Measurements from ENCODE around the gene TCF7L1.
A peak's percentile ranks its signal among the peaks of the same experiment; 100 is the strongest.
"Not testable (repeated sequence)": the region's sequence is repeated elsewhere in the genome, so short reads cannot be mapped to it uniquely, and the experiment has no call there.

Gene TCF7L1

GRCh38 chr2:85308896-85309555 lies 175.8 kb downstream of the TCF7L1 start:
- no peak overlapping the region for H3K4me3 Mint-ChIP-seq
- peaks cover 16% of the 10 kb centered on the region for H3K27me3 Mint-ChIP-seq
- peaks cover 20% of the 10 kb centered on the region for H3K36me3 Mint-ChIP-seq (ENCODE audit: low read depth)
- no peaks in the 10 kb centered on the region for H3K9me3 Mint-ChIP-seq
- H3K4me1 Mint-ChIP-seq (ENCODE audit: low read depth) = peaks cover 34% of the 10 kb centered on the region
- H3K27ac Mint-ChIP-seq = peak overlapping the region; percentile 26
- intact Hi-C loops (cut with micrococcal nuclease) = no loop called here

- peaks cover 28% of the 10 kb centered on the region for H3K36me3 Mint-ChIP-seq (ENCODE audit: low read depth)
- intact Hi-C loops (cut with micrococcal nuclease) = no loop called here
- H3K4me3 Mint-ChIP-seq = peak overlapping the region; percentile 61
- peaks cover 38% of the 10 kb centered on the region for H3K4me1 Mint-ChIP-seq (ENCODE audit: low read depth)
- peaks cover 10% of the 10 kb centered on the region for H3K27me3 Mint-ChIP-seq
- H3K9me3 Mint-ChIP-seq = no peaks in the 10 kb centered on the region
- H3K27ac Mint-ChIP-seq = peak overlapping the region; percentile 26
Measured at GRCh38 chr2:85309699-85310321, 176.6 kb downstream of the TCF7L1 start.

GRCh38 chr2:85310330-85310729 lies 177.1 kb downstream of the TCF7L1 start:
- H3K27ac Mint-ChIP-seq = no peak overlapping the region
- intact Hi-C loops (cut with micrococcal nuclease) = no loop called here
- peaks cover 38% of the 10 kb centered on the region for H3K4me1 Mint-ChIP-seq (ENCODE audit: low read depth)
- H3K4me3 Mint-ChIP-seq = no peak overlapping the region
- peaks cover 33% of the 10 kb centered on the region for H3K36me3 Mint-ChIP-seq (ENCODE audit: low read depth)
- H3K27me3 Mint-ChIP-seq = peaks cover 5% of the 10 kb centered on the region
- H3K9me3 Mint-ChIP-seq = no peaks in the 10 kb centered on the region

GRCh38 chr2:85312404-85312803 lies 179.2 kb downstream of the TCF7L1 start:
- H3K27ac Mint-ChIP-seq = no peak overlapping the region

GRCh38 chr2:85314884-85315242 lies 181.7 kb downstream of the TCF7L1 start:
- Mint-ChIP-seq H3K4me1 (ENCODE audit: low read depth) (peaks cover 38% of the 10 kb centered on the region), H3K27ac (no peak overlapping the region), H3K27me3 (no peaks in the 10 kb centered on the region), H3K36me3 (ENCODE audit: low read depth) (peaks cover 71% of the 10 kb centered on the region), H3K9me3 (no peaks in the 10 kb centered on the region), H3K4me3 (no peak overlapping the region)
- intact Hi-C loops (cut with micrococcal nuclease) = loop anchor here (2.0 kb wide), 1 partner anchor 28 kb away; no protein-coding TSS in a partner anchor

More at GRCh38 chr2:85312404-85312803, 179.2 kb downstream of the TCF7L1 start:
- H3K36me3 Mint-ChIP-seq (ENCODE audit: low read depth) = peaks cover 51% of the 10 kb centered on the region
- intact Hi-C loops (cut with micrococcal nuclease) = no loop called here
- no peaks in the 10 kb centered on the region for H3K27me3 Mint-ChIP-seq
- no peaks in the 10 kb centered on the region for H3K9me3 Mint-ChIP-seq
- H3K4me3 Mint-ChIP-seq = no peak overlapping the region
- peaks cover 39% of the 10 kb centered on the region for H3K4me1 Mint-ChIP-seq (ENCODE audit: low read depth)

GRCh38 chr2:85315921-85316320 lies 182.7 kb downstream of the TCF7L1 start:
- H3K9me3 Mint-ChIP-seq, H3K27me3 Mint-ChIP-seq, H3K4me3 Mint-ChIP-seq, H3K27ac Mint-ChIP-seq: not testable (repeated sequence)
- intact Hi-C loops (cut with micrococcal nuclease) = loop anchor here (2.0 kb wide), 1 partner anchor 27 kb away; no protein-coding TSS in a partner anchor
- H3K4me1 Mint-ChIP-seq (ENCODE audit: low read depth) = peaks cover 43% of the 10 kb centered on the region
- peaks cover 82% of the 10 kb centered on the region for H3K36me3 Mint-ChIP-seq (ENCODE audit: low read depth)

GRCh38 chr2:85318222-85319074 lies 185.3 kb downstream of the TCF7L1 start:
- intact Hi-C loops (cut with micrococcal nuclease) = no loop called here
- H3K4me3 Mint-ChIP-seq = no peak overlapping the region
- no peaks in the 10 kb centered on the region for H3K9me3 Mint-ChIP-seq
- H3K27ac Mint-ChIP-seq = peak overlapping the region; percentile 52
- H3K36me3 Mint-ChIP-seq (ENCODE audit: low read depth) = peaks cover 93% of the 10 kb centered on the region
- H3K4me1 Mint-ChIP-seq (ENCODE audit: low read depth) = peaks cover 62% of the 10 kb centered on the region
- H3K27me3 Mint-ChIP-seq = no peaks in the 10 kb centered on the region

- Mint-ChIP-seq H3K27me3 (no peaks in the 10 kb centered on the region), H3K9me3 (no peaks in the 10 kb centered on the region), H3K36me3 (ENCODE audit: low read depth) (peaks cover 93% of the 10 kb centered on the region), H3K27ac (peak overlapping the region; percentile 52), H3K4me3 (no peak overlapping the region), H3K4me1 (ENCODE audit: low read depth) (peaks cover 70% of the 10 kb centered on the region)
- intact Hi-C loops (cut with micrococcal nuclease) = no loop called here
Measured at GRCh38 chr2:85319796-85320195, 186.6 kb downstream of the TCF7L1 start.

GRCh38 chr2:85323351-85323987 lies 190.3 kb downstream of the TCF7L1 start:
- Mint-ChIP-seq H3K36me3 (ENCODE audit: low read depth) (peaks cover 99% of the 10 kb centered on the region), H3K27ac (no peak overlapping the region), H3K27me3 (no peaks in the 10 kb centered on the region), H3K4me1 (ENCODE audit: low read depth) (peaks cover 80% of the 10 kb centered on the region), H3K9me3 (no peaks in the 10 kb centered on the region), H3K4me3 (no peak overlapping the region)
- intact Hi-C loops (cut with micrococcal nuclease) = no loop called here

- H3K9me3 Mint-ChIP-seq; H3K27me3 Mint-ChIP-seq; H3K4me3 Mint-ChIP-seq; H3K27ac Mint-ChIP-seq; intact Hi-C loops (cut with micrococcal nuclease): not testable (repeated sequence)
- peaks cover 75% of the 10 kb centered on the region for H3K4me1 Mint-ChIP-seq (ENCODE audit: low read depth)
- peaks cover 94% of the 10 kb centered on the region for H3K36me3 Mint-ChIP-seq (ENCODE audit: low read depth)
Measured at GRCh38 chr2:85323988-85324367, 190.8 kb downstream of the TCF7L1 start.

- no peaks in the 10 kb centered on the region for H3K27me3 Mint-ChIP-seq
- no peaks in the 10 kb centered on the region for H3K9me3 Mint-ChIP-seq
- intact Hi-C loops (cut with micrococcal nuclease) = no loop called here
- H3K4me1 Mint-ChIP-seq (ENCODE audit: low read depth) = peaks cover 67% of the 10 kb centered on the region
- H3K27ac Mint-ChIP-seq = no peak overlapping the region
- H3K4me3 Mint-ChIP-seq = peak overlapping the region; percentile 98
- peaks cover 85% of the 10 kb centered on the region for H3K36me3 Mint-ChIP-seq (ENCODE audit: low read depth)
Measured at GRCh38 chr2:85324639-85325465, 191.7 kb downstream of the TCF7L1 start.

- Mint-ChIP-seq H3K36me3 (ENCODE audit: low read depth) (peaks cover 79% of the 10 kb centered on the region), H3K4me3 (peak overlapping the region; percentile 98), H3K27ac (no peak overlapping the region), H3K4me1 (ENCODE audit: low read depth) (peaks cover 61% of the 10 kb centered on the region), H3K9me3 (no peaks in the 10 kb centered on the region), H3K27me3 (no peaks in the 10 kb centered on the region)
- intact Hi-C loops (cut with micrococcal nuclease) = no loop called here
Measured at GRCh38 chr2:85325466-85325811, 192.2 kb downstream of the TCF7L1 start.

- intact Hi-C loops (cut with micrococcal nuclease) = no loop called here
- H3K27me3 Mint-ChIP-seq = no peaks in the 10 kb centered on the region
- peak overlapping the region; percentile 98 for H3K4me3 Mint-ChIP-seq
- H3K36me3 Mint-ChIP-seq (ENCODE audit: low read depth) = peaks cover 68% of the 10 kb centered on the region
- H3K9me3 Mint-ChIP-seq = no peaks in the 10 kb centered on the region
- H3K4me1 Mint-ChIP-seq (ENCODE audit: low read depth) = peaks cover 53% of the 10 kb centered on the region
- peak overlapping the region; percentile 99 for H3K27ac Mint-ChIP-seq
Measured at GRCh38 chr2:85326406-85327159, 193.4 kb downstream of the TCF7L1 start.

Measured in dendritic cell treated with granulocyte-macrophage colony-stimulating factor and Interleukin-4, amounts not matched to agents 40 ng/mL and 50 ng/mL, for 4 days (primary cell).